Activated CD4-positive, alpha-beta T cell treated with anti-CD3 and anti-CD28 coated beads for 4 hours (primary cell): ENCODE results near the gene ZNF317.

Source experiments
- DNase-seq, 2 donors: peaks; one replicate each; pipeline ENCODE4 v3.0.0-alpha.2; 2020

The ZNF317 gene

DNA sequence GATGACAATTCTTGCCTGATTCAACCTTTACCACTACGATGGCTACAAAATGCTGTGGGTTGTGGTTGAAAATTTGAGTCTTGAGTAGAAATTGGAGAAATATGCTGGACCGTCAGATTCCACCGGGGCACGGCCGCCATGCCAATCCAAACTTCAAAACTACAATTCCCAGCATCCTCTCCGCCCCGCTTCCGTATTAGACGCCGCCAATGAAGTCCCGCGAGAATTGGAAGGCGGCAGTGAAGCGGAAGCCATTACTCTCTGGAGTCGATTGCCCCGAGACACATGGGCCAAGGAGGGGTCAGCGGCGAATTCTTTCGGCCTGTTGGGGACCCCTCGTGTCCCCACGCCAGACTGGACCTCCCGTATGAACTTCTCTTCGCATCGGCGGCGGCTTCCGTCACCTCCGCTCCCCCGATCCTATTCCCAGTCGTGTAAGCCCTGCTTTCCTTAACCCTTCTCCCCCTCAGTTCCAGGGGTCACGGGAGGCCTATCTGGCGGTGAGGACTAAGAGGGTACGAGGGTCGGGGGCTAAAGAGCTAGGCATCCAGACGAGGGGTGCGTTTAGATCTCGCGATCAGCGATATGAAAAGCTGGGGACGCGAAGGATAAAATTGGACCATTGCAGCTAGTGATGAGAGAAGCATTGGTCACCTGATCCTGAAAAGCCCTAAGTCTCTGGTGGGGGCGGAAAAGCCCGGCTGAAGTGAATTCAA lies at the start of gene ZNF317:
TSS of gene ZNF317 (plus strand) at position 239 of the 716 bp plus-strand sequence. CDS start 15,620 bp downstream, outside the sequence.
- peak; percentile 88 to 91 for DNase-seq

GRCh38 chr19:9107375-9107774 lies 32.8 kb upstream of the ZNF317 start, which contains the start of gene OR7G2:
OR7G2 (minus strand) TSS chr19:9107475; CDS start chr19:9103243, 4,232 bp downstream.
- DNase-seq, result no peak

GRCh38 chr19:9109959-9110358 lies 30.2 kb upstream of the ZNF317 start:
- no peak for DNase-seq

DNA sequence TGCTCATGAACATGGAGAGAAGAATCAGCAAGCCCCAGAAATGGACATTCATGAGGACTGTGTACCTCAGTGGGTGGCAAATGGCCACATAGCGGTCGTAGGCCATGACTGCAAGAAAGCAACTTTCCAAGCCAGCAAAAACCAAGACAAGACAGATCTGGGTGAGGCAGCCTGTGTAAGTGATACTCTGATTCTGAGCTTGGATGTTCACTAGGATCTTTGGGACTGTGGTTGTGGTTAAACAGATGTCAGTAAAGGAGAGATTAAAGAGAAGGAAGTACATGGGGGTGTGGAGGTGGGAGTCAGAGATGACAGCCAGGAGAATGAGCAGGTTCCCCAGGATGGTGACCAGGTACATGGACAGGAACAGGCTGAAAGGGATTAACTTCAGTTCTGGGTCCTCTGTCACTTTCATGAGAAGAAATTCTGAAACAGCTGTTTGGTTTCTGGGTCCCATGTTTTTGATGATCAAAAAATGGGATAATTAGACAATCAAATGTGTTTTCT lies 24.8 kb upstream of the ZNF317 start, which contains the start of gene OR7G1:
TSS of gene OR7G1 (minus strand) at position 457 of the 507 bp plus-strand sequence. CDS start at position 457, 0 bp downstream.
- no peak for DNase-seq

DNA sequence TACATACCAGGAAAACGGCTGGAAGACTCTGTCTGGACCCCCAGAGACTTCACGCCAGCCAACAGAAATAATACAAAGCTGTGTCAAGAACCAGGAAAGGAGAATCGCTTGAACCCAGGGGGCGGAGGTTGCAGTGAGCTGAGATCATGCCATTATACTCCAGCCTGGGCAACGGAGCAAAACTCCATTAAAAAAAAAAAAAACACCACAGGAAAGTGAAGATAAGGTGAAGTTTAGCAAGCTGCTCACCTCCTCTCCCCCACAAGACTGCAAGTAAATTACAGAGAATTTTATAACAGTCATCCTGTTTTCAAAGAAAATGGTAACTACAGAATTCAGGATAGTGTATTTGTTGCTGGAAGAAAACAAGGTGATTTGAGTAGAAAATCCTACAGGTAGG lies 23.6 kb upstream of the ZNF317 start:
- DNase-seq, result no peak

- no peak for DNase-seq
These were observed 13.2 kb upstream of the ZNF317 start, which contains the start of gene OR7G3 for GRCh38 chr19:9126900-9127405. OR7G3 (minus strand) TSS chr19:9126950; CDS start chr19:9126950, 0 bp downstream.

DNA sequence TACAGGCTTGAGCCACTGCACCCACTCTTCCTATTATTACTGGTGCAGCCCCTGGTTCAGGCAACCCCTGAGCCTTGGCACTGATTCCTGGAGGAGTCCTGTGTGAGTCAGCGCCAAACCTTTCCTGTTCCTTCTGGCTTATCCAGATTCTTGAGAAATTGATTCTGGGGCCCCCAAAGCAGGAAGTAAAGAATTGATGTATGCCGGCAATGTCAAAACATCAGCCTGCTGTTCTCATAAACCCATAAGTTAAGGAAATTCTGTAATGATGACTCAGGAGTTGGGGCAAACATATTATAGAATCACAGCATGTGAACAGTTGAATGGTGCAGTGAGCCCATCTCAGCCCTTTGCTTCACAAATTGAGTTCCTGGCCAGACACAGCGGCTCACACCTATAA lies 12.0 kb upstream of the ZNF317 start:
- no peak for DNase-seq

- no peak for DNase-seq
These were observed 9.2 kb upstream of the ZNF317 start for GRCh38 chr19:9130965-9131364.

- DNase-seq, result no peak
These were observed 7.8 kb upstream of the ZNF317 start for GRCh38 chr19:9132422-9132821.

DNA sequence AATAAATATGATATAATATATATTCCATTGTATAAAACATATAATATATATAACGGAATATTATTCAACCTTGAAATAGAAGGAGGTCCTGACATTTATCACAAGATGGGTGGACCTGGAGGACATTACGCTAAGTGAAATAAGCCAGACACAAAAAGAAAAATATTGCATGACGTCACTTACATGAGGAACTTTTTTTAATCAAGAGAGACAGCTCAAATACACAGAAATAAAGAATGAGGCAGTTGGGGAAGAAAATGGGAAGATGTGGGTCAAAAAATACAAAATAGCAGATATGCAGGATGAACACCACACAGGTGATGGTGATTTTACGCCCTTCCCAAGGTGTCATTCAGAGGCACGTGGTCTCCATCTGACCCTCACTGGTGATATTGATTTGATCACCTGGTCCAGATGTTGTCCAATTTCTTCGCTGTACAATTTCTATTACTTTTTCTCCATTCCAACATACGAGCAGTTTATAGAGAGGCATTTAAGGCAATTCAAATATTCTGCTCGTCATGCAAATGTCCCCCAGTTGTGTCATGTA lies 513 bp upstream of the ZNF317 start:
- DNase-seq, result no peak

DNA sequence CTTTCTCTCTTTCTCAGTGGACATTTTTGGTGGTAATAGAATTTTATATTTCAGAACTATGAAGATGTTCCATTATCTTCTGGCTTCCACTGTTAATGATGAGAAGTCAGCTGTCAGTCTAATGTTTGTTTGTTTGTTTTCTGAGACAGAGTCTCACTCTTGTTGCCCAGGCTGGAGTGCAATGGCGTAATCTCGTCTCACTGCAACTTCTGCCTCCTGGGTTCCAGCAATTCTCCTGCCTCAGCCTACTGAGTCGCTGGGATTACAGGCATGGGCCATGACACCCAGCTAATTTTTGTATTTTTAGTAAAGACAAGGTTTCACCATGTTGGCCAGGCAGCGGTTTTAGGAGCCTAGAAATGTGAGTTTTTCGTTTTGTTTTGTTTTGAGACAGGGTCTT lies 4.7 kb downstream of the ZNF317 start:
- DNase-seq, result no peak

DNA sequence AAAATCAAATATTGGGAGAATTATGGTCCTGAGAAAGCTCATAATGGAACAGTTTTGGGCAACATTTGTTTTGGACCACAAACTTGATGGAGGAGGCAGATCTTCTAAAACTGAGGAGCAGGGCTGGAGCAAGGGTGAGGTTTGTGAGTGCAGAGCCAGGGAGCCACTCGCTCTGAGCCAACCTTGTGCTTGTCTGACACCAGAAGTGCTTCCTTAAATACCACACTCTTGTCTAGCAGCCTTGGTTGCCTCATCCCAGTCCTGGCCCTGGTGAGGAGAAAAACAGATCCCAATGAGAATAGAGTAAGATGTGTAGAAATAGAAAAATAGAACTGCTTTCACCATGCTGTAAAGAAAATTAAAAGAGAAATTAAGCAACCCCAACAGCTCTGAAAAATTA lies 6.7 kb downstream of the ZNF317 start:
- no peak for DNase-seq

DNA sequence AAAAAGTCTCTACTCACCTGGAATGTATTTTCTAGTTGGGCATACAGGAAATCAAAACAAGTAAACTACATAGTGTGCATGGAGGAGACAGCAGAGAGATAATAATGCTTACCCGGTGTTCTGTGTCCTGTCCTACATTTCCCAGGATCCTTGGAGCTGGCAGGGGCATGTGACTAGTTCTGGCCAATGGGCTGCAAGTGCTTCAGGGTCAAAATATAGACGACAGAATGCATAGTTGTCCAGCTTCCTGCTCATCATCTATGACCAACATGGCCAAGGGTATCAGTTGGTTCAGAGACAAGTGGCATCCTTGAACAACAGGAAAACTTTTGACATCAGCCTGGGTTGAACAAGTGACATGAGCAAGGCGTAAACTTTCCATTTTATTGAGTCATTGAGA lies 8.5 kb downstream of the ZNF317 start:
- no peak for DNase-seq

DNA sequence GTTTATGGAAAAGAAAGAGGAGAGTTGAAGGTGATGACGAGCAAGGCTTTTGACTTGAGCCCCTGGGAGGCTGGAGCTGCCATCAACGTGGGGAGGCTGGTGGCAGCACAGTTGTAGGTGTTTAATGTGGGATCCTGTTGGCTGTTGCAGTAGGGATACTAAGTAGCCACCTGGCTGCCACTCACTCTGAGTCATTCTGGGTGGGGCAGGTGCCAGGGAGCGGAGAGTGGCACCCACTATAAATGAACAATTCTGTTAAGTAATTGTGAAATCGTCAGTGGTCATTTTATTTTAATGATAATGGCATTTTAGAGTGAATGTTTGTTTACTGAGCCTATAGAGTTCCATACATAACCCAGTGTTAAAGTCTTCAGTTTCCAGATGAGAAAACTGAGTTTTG lies 9.8 kb downstream of the ZNF317 start:
- DNase-seq, result no peak

GRCh38 chr19:9150650-9151049 lies 10.5 kb downstream of the ZNF317 start:
- DNase-seq, result no peak

DNA sequence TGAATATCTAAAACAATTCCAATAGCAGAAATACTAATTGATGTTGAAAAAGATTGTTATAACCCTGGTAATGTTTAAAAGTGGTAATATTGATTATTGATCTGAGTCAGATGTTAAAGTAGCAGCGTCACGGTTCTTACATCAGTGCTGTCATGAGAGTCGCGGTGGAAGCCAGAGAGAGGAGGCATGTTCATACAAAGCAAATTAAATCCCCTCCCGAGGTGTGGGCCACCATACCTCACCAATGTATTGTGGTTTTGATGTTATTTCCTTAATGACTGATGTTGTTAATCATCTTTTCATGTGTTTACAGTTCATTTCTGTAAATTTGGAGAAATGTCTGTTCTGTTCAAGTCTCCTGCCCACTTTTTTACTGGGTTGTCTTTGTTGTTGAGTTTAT lies 11.2 kb downstream of the ZNF317 start:
- DNase-seq, result no peak

DNA sequence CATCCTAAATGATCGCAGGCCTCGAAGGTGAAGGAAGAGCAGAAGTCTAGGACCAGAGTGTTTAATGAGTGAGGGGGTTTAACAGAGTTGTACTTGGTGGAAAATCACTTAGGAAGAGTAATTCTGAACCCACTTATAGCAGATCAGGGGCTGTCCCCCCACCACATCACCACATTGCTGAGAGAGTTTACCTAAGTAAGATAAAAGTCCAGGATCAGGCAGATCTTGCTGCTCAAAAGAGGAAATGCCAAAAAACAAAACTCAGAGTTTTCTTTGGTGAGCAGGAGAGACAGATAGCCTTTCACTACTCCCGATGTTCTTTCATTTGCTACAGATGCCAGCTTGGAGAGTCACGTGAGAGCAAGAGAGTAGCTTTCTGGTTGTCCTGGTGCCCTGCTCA lies 15.4 kb downstream of the ZNF317 start:
- DNase-seq, result no peak

- no peak for DNase-seq
These were observed 16.1 kb downstream of the ZNF317 start for GRCh38 chr19:9156304-9156703.

- no peak for DNase-seq
These were observed 19.7 kb downstream of the ZNF317 start for GRCh38 chr19:9159891-9160290.

DNA sequence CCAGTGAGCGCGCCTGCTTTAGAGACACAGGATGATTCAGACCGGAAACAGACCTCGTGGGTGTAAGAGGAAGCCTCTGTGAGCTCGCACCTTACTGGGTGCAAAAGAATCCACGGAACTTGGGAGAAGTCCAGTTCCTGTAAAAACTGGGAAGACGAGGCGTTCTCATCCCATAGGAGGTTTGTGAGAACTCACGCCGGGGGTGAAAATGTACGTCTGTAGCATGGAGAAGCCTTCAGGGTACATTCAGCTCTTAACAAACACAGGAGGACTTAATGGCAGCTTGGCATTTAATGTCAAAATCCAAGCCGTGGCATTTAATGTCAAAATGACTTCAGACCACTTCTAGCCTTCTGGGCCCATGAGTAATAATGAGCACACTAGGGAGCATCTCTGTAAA lies 21.2 kb downstream of the ZNF317 start:
- no peak for DNase-seq

DNA sequence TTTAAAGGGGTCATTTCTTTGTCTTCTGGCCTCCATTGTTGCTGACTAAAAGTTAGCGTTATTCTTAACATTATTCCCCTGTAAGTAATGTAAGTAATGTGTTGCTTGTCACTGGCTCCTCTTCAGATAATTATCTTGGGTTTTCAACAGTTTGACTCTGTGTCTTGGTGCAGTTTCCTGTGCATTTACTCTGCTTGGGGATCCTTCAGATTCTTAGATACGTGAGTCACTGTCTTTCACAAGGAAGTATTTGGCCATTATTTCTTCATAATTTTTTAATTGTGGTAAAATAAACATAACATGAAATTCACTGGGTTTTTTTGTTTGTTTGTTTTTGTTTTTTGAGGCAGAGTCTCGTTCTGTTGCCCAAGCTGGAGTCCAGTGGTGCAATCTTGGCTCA lies 25.1 kb downstream of the ZNF317 start:
- no peak for DNase-seq

GRCh38 chr19:9166846-9167245 lies 26.6 kb downstream of the ZNF317 start:
- no peak for DNase-seq

DNA sequence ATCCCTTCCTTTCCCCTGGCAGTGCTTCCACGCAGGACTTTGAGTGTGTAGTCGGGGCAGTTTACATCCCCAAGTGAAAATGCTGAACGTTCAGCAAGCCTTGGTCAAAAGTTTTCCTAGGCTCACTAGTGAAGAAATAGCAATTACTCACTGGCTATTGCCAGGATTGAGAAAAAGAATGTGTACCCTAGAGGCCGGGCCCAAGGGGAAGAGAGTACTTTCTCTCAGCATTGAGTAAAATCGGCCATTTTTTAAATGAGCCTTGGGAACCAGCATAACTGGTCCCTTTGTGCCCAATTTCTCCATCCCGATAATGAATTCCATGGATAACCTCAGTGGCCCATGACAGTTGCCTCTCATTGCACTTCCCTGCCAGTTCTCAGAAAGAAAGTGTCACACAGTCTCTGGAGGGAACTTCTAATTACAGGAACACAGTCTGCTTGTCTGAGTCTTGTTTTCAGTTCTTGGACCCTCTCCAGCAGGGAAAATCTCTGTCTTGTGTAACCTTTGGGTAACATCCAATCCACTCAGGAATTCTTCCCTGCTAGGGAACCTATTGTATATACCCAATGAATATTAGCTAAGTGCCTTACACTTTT lies 31.3 kb downstream of the ZNF317 start:
- DNase-seq, result no peak

GRCh38 chr19:9175326-9175725 lies 35.1 kb downstream of the ZNF317 start:
- no peak for DNase-seq
